ENCODE data around the gene EREG.

The EREG gene

GRCh38 chr4:74353858-74354257, 11.1 kb upstream of the EREG start:
- no peak for ATAC-seq

GRCh38 chr4:74357965-74358364, 7.0 kb upstream of the EREG start:
- ATAC-seq = no peak

GRCh38 chr4:74361671-74362070, 3.3 kb upstream of the EREG start:
- no peak for ATAC-seq

DNA sequence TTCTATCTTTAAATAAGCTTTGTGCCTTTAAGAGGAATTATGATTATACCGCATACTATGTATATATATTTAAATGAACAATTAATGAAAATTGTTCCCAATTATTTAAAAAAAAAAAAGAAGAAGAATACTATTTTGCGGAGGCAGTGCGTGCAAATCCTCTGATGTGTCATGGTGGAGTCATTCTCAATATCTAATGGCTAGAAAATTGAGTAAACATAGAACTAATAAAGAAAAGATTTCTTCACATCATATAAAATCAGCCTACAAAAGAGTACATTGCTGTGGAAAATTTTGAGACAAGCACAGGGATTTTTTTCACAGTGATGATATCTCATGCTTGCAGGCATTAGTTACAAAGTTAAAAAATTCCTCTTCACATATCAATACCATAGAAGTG, 2.6 kb upstream of the EREG start:
- no peak for ATAC-seq

DNA sequence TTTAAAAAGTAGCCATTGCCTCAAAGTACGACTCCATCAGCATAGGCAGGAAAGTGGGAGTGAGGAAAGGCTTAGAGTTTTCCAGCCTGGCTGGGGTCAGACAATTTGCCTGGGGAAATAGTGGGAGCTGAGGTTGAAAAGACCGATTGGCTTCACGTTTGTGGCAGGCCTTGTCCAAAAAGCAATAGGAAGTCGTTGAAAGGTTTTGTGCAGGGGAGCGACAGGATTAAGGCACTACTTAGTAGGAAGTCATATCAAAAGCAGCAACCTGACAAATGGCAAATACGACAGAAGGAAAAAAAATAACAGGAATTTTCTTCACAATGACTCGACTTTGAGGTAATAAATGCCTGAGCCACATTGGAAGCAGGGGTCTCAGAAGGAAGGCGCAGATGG, 691 bp upstream of the EREG start:
- ATAC-seq = no peak

- ATAC-seq = no peak
Observed at GRCh38 chr4:74365761-74366160, 816 bp downstream of the EREG start.

GRCh38 chr4:74366367-74366911, 1.5 kb downstream of the EREG start:
- ATAC-seq = no peak

- no peak for ATAC-seq
Observed at GRCh38 chr4:74367656-74368290, 2.8 kb downstream of the EREG start.

- ATAC-seq = no peak
Observed at GRCh38 chr4:74368596-74368995, 3.7 kb downstream of the EREG start.

DNA sequence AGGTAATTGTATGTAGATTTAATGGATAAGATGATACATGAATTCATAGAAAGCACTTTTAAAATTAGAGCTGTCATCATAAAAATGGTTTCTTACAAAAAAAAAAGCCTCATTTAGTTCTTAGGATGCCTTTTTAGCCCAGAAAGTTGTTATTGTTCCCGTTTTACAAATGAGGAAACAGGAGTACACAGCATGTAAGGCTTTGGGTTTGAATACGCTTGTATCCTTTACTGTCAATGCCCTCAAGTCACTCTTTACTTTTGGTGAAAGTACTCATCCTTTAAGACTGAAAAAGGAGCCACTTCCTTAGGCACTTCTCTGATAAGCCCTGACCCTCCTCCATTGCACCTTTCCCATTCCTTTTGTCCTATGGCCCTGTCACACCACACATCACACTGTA, 4.9 kb downstream of the EREG start:
- ATAC-seq = no peak

DNA sequence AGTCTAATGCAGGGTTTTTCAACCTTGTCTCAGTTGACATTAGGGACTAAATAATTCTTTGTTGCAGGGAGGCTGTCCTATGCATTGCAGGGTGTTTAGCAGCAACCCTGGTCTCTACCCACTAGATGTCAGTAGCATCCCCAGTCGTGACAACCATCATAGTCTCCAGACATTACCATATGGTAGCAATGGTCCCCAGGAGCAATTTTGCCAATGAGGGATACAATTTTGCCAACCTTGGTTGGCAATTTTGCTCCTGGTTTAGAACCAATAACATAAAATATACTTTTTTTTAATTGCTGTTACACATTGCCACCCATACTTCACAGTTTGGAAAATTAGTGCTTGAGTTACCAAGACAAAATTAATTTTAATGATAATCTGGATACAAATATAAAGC, 6.0 kb downstream of the EREG start:
- peak; percentile 46 to 56 for ATAC-seq

DNA sequence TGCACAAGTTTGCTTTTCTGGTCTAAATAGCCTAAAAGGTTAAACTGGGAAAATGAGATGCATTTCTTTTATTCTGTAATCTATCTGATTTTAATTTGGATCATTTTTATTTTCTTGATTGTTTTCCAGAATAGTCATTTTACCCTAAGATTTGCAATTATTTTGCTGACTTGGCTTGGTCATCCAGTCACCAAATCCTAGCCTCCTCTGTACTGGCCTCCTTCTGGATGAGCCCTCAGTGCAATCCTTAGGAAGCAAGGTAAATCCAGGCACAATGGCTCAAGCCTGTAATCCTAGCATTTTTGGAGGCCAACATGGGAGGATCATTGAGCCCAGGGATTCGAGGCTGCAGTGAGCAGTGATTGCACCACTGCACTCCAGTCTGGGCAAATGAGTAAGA, 9.2 kb downstream of the EREG start:
- ATAC-seq = no peak

GRCh38 chr4:74374561-74375327, 9.8 kb downstream of the EREG start:
- no peak for ATAC-seq

DNA sequence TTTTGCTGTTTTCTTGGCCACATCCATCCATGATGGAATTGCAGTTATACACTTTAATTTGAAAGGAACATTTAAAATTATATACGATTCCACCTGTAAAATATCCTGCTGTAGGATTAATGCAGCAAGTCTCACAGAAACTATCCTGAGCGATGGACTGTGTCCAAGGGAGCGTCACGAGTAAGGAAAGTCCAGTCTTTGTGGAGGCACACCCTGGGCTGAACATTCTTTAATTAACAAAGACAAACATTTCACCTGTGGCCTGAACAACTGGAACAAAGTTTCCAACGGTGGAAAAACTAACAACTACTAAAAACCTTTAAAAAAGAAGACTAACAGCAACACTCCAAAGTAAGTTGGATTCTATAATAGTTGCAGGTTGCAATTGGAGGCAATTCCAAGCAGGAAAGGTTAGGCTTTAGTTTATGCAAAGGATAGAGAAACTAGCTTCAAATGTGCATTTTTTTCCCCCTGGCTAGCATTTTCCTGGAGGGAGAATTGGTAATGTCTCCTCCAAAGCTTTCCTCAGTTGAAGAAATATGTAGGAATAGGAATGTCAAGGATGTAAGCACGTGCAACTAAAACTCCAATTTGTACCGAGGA, 11.0 kb downstream of the EREG start:
- no peak for ATAC-seq

DNA sequence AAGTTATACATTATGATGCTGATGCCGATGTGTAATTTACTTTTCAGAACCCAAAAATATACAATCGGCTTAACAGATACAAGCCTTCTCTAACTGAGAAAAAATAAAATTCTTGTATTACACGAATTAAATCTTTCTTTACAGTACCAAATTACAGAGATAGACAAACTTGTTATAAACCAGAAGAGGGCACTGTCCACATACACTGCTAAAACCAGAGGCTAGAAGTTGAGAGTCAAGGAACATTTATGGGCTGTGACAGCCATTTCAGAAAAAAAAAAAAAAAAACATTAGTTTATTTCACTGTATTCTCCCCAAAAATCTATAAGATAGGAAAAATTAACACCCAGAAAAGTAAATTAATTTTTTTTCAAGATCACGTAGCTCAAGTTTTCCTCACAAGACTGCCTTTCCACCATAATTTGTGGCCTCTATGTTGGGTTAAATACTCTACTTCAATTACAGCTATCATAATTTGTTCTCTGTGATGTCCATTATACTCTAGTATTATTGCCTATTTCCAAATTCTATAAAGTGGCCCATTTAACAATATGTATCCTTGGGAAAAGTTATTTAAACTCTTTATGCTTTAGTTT, 12.0 kb downstream of the EREG start:
- no peak for ATAC-seq

GRCh38 chr4:74377714-74378113, 12.8 kb downstream of the EREG start:
- ATAC-seq = no peak

DNA sequence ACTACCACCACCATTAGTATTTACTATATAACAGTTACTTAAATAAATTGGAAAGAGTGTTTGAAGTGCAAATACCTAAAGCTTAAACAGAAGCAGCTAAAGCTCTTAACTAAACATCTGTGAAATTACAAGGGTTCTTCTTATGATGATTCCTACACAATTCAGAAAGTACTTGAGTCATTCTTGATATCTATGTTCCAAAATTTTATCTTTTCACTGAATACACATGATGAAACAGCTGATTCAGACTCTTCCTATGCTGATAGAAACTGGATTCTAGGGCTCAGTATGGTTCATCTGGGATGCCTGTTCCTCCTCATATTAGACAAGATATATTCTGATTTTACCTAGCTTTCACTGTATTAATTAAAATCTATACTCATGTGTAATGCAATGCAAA, 13.6 kb downstream of the EREG start:
- no peak for ATAC-seq

DNA sequence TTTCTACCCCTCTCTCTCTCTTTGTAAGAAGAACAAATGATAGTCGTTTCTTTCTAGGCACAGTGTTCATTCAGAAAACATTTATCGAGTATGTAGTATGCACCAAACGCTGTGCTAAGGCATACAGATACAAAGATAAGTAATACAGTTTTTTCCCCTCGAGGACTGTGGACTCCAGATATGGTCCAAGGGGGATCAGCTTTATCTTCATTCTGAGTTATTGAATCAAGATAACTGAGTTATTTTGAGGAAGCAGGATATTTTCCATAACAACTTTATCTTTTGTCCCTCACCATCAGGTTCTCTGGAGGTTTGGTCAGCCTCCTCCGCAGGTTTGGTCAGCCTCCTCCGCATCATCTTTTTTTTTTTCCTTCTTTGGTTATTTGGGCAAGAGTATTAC, 15.0 kb downstream of the EREG start:
- no peak for ATAC-seq

- no peak for ATAC-seq
Observed at GRCh38 chr4:74385386-74385785, 20.4 kb downstream of the EREG start.

GRCh38 chr4:74386159-74386558, 21.2 kb downstream of the EREG start:
- no peak for ATAC-seq

GRCh38 chr4:74387790-74388189, 22.8 kb downstream of the EREG start:
- ATAC-seq = no peak

DNA sequence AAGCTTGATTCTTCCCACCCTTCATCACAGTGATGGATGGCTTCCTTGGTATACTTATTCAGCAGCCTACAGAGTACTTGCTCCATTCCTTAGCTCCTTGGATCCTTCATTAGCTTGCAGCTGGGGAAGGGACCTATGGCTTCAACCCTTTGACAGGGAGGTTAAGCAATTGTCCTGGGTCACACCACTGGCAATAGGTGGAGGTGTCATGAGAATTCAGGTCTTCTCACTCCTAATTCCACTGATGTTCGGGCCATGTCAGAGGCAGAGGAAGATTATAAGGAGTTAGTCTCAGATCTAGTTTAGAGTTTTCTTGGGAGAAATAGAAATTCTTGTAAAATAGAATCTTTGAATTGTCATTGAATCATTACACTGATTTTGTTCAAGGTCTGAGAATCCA, 24.5 kb downstream of the EREG start:
- ATAC-seq = no peak

GRCh38 chr4:74390677-74391076, 25.7 kb downstream of the EREG start:
- no peak for ATAC-seq

DNA sequence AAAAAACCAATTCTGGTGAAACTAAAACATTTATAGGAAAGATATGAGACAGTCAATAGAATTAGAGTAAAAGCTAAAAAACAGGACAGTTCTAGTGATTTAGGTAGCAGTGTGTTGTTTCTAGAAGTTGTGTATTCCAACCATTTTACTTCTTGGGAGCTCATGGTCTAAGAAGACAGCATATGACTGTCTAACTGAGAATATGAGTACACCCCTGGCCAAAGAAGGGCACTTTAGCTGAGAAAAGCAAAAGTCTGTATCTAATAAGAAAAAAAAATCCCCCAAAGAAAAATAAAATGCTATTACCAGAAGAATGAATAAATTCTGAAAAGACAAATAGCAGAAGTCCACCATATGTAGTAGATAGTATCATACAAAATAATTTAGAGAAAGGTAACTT, 26.4 kb downstream of the EREG start:
- no peak for ATAC-seq

All from activated CD4-positive, CD25-positive, alpha-beta regulatory T cell treated with anti-CD3 and anti-CD28 coated beads, Interleukin-2, amount 50 U/mL, for 24 hours (primary cell).